Spleen (tissue), 11 donors: ENCODE data around the gene PPHLN1. TPM values are rescaled to one million over a fixed set of nuclear protein-coding genes. Genes with fewer than 3 reads are reported as not detected.

Experiments
- DNase-seq: peaks from one replicate; pipeline ENCODE4 v3.0.0-alpha.2; 2020
- H3K27ac ChIP-seq, 8 donors: fragments of 200-600 bp; sonication (generic) in 7 of 8; 1 replicate in 4 of 8; 2 replicates in 4 of 8; pipeline versions ENCODE4 v1.5.0 to v1.8.0; 2016 to 2021; ENCODE audit warnings: inconsistent platforms in 4 of 8, mild to moderate bottlenecking in 4 of 8, moderate library complexity in 1 of 8
- H3K27me3 ChIP-seq, 7 donors: fragments of 200-600 bp; sonication (generic) in 6 of 7; replicated peaks in 1 of 7; 1 replicate in 4 of 7; 2 replicates in 3 of 7; pipeline versions ENCODE4 v1.5.0 to v1.8.0; 2016 to 2021; ENCODE audit warnings: inconsistent platforms in 3 of 7, mild to moderate bottlenecking in 1 of 7
- H3K36me3 ChIP-seq, 6 donors: fragments of 200-600 bp; sonication (generic) in 5 of 6; 1 replicate in 4 of 6; 2 replicates in 2 of 6; pipeline versions ENCODE4 v1.5.0 to v1.8.0; 2016 to 2021; ENCODE audit warnings: inconsistent platforms in 2 of 6
- H3K4me1 ChIP-seq, 6 donors: fragments of 200-600 bp; sonication (generic) in 5 of 6; 1 replicate in 3 of 6; 2 replicates in 3 of 6; pipeline versions ENCODE4 v1.5.0 to v1.8.0; 2016 to 2021; ENCODE audit warnings: inconsistent platforms in 3 of 6
- H3K4me3 ChIP-seq, 8 donors: fragments of 200-600 bp; sonication (generic) in 7 of 8; 1 replicate in 4 of 8; 2 replicates in 4 of 8; pipeline versions ENCODE4 v1.5.0 to v1.8.0; 2016 to 2021; ENCODE audit warnings: inconsistent platforms in 4 of 8, mild to moderate bottlenecking in 4 of 8, moderate library complexity in 2 of 8
- H3K9me3 ChIP-seq, 8 donors: fragments of 200-600 bp; sonication (generic) in 7 of 8; 1 replicate in 4 of 8; 2 replicates in 4 of 8; pipeline versions ENCODE4 v1.5.0 to v1.8.0; 2016 to 2021; ENCODE audit warnings: inconsistent platforms in 4 of 8
- POLR2A ChIP-seq, 3 donors: fragments of 450-650 bp; IDR thresholded peaks; one replicate each; pipeline ENCODE4 v1.5.1; 2017; ENCODE audit warnings: antibody characterized with exemption in 3 of 3, mild to moderate bottlenecking in 1 of 3
- POLR2AphosphoS5 ChIP-seq, 3 donors: sonication (generic); formaldehyde crosslinking; IDR thresholded peaks; one replicate each; pipeline ENCODE4 v1.5.1; 2017; ENCODE audit warnings: antibody characterized with exemption in 3 of 3
- WGBS, 5 donors: extraction: QIAGEN DNeasy Blood & Tissue Kit in 3 of 5; methylation state at CpG; one replicate each; pipeline versions ENCODE4 v1.1.5 to v1.1.7; 2013 to 2018; 5-methylcytosine and 5-hydroxymethylcytosine counted together
- intact Hi-C: fragments of 100-400 bp; cut with DNase I; formaldehyde crosslinking; loops from one replicate; pipeline ENCODE4 v1.15.0; 2023; ENCODE audit warnings: low total_unique reads
- polyA plus RNA-seq, 3 donors: library from polyadenylated mRNA; stranded (reverse); fragments of 200-250 nt; gene quantifications; one replicate each; pipeline ENCODE4 v1.2.1, GENCODE V29; 2013
- total RNA-seq, 7 donors: library from RNA; depleted of rRNA in 3 of 7; stranded (reverse); fragments of >200 nt in 3 of 7; fragmentation: NEBNext Ultra II Directional in 4 of 7; extraction: Animal tissue kit (Norgen Biotek cat#: 25700) in 4 of 7; gene quantifications; one replicate each; pipeline versions ENCODE4 v1.1.0 to v1.2.1, GENCODE V29; 2016 to 2021
- TF ChIP-seq, protein P1 (sequence below), 11 experiments: fragments of 200-600 bp in 7 of 11; fragments of 450-650 bp in 4 of 11; sonication (generic) in 4 of 11; IDR thresholded peaks in 8 of 11; conservative IDR thresholded peaks in 3 of 11; 1 replicate in 7 of 11; 2 replicates in 4 of 11; pipeline versions ENCODE4 v1.4.0 to v1.8.0; 2016 to 2021; ENCODE audit warnings: antibody characterized with exemption in 11 of 11, inconsistent platforms in 4 of 11, mild to moderate bottlenecking in 1 of 11
- donor health status: healthy with polysubstance abuse.
- donor health status: DM: no; HTN: no; CAD: no; lungs with moderate emphysema.
- donor health status: DM: no; HTN: no; CAD: no.
- donor health status: Bipolar disorder and iron deficiency.
- donor health status: healthy.
- donor health status: DM: no; HTN: no; CAD: no.
- donor health status: DM: yes; HTN: yes; CAD: no.

The PPHLN1 gene
- total and polyA plus RNA-seq, 10 donors, result 39.6 to 103 (median 65.2) TPM

DNA sequence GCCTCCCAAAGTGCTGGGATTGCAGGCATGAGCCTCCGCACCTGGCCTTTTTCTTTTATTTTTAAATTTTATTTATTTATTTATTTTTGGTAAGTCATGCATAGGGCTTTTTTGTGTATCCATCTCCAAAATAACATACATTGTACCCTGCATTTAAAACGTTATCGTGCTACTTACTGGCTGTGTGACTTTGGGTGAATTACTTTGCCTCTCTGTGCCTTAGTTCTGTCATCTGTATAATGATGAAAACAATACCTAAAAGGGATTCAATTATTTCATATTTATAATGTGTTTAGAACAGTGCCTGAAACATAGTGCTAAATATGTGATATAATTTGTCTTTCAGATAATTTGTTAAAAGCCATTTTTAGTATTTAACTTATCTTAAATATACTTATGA lies 19.7 kb upstream of the PPHLN1 start:
- intact Hi-C loops, result no loop called here
- Histone ChIP-seq H3K9me3 (no peaks in the 10 kb centered on the region), H3K36me3 (peaks cover 0 to 8% (median under 1%) of the 10 kb centered on the region in 6 donors), H3K4me1 (no peaks in the 10 kb centered on the region), H3K27ac (no peak overlapping the region), H3K27me3 (no peaks in the 10 kb centered on the region), H3K4me3 (no peak overlapping the region)
- 95 to 98% (median 97%) methylated on average over 3 of the region's 3 CpGs for WGBS, 5 donors
- TF ChIP-seq POLR2AphosphoS5 (IDR thresholded peaks at IDR 0.05) (no peak), POLR2A (IDR thresholded peaks at IDR 0.05) (no peak)
- TF ChIP-seq, protein P1, sequence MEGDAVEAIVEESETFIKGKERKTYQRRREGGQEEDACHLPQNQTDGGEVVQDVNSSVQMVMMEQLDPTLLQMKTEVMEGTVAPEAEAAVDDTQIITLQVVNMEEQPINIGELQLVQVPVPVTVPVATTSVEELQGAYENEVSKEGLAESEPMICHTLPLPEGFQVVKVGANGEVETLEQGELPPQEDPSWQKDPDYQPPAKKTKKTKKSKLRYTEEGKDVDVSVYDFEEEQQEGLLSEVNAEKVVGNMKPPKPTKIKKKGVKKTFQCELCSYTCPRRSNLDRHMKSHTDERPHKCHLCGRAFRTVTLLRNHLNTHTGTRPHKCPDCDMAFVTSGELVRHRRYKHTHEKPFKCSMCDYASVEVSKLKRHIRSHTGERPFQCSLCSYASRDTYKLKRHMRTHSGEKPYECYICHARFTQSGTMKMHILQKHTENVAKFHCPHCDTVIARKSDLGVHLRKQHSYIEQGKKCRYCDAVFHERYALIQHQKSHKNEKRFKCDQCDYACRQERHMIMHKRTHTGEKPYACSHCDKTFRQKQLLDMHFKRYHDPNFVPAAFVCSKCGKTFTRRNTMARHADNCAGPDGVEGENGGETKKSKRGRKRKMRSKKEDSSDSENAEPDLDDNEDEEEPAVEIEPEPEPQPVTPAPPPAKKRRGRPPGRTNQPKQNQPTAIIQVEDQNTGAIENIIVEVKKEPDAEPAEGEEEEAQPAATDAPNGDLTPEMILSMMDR (IDR thresholded peaks at IDR 0.05 in 8 of 11, conservative IDR thresholded peaks at IDR 0.05 in 3 of 11), result no peak
- DNase-seq, result no peak

DNA sequence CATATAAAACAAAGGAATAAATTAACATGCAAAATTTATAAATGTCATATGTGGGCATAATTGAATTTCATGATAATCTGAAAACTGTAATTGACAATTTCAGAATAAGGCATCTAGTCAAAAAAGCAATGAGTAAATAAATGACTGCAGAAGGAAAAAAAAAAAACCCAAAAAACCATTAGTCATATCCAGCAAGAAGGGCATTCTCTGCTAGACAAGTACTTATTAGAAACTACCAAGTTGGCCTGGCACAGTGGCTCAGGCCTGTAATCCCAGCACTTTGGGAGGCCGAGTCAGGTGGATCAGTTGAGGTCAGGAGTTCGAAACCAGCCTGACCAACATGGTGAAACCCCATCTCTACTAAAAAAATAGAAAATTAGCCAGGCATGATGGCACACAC lies 17.6 kb upstream of the PPHLN1 start:
- WGBS, 5 donors, result 90 to 98% (median 97%) methylated on average over 2 of the region's 2 CpGs
- intact Hi-C loops, result no loop called here
- TF ChIP-seq POLR2AphosphoS5 (IDR thresholded peaks at IDR 0.05) (no peak), POLR2A (IDR thresholded peaks at IDR 0.05) (no peak)
- TF ChIP-seq, protein P1 (IDR thresholded peaks at IDR 0.05 in 8 of 11, conservative IDR thresholded peaks at IDR 0.05 in 3 of 11), result no peak
- no peaks in the 10 kb centered on the region for H3K9me3 ChIP-seq
- no peak overlapping the region for H3K4me3 ChIP-seq
- no peaks in the 10 kb centered on the region for H3K4me1 ChIP-seq
- H3K36me3 ChIP-seq, result peaks cover 0 to 29% (median 17%) of the 10 kb centered on the region in 6 donors
- H3K27me3 ChIP-seq, result no peaks in the 10 kb centered on the region
- DNase-seq, result no peak
- H3K27ac ChIP-seq, result no peak overlapping the region

DNA sequence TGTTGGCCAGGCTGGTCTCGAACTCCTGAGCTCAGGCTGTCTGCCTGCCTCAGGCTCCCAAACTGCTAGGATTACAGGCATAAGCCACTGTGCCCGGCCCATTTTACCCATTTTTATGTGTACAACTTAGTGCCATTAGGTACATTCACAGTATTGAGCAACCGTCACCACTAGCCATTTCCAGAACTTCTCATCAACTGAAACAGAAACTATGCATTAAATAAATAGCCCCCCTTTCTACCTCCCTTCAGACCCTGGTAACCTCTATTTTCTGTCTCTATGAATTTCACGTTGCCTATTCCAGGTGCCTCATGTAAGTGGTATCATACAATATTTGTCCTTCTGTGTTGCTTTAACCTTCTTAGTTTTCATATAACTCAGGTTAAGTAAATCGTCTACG lies 16.0 kb upstream of the PPHLN1 start:
- H3K27ac ChIP-seq, result no peak overlapping the region
- no peak for DNase-seq
- H3K4me3 ChIP-seq, result no peak overlapping the region
- intact Hi-C loops, result no loop called here
- H3K36me3 ChIP-seq, result peaks cover 0 to 44% (median 25%) of the 10 kb centered on the region in 6 donors
- no peaks in the 10 kb centered on the region for H3K9me3 ChIP-seq
- TF ChIP-seq, protein P1 (IDR thresholded peaks at IDR 0.05 in 8 of 11, conservative IDR thresholded peaks at IDR 0.05 in 3 of 11), result no peak
- TF ChIP-seq POLR2A (IDR thresholded peaks at IDR 0.05) (no peak), POLR2AphosphoS5 (IDR thresholded peaks at IDR 0.05) (no peak)
- 79 to 92% (median 90%) methylated on average over 6 of the region's 6 CpGs for WGBS, 5 donors
- H3K4me1 ChIP-seq, result no peaks in the 10 kb centered on the region
- H3K27me3 ChIP-seq, result no peaks in the 10 kb centered on the region

DNA sequence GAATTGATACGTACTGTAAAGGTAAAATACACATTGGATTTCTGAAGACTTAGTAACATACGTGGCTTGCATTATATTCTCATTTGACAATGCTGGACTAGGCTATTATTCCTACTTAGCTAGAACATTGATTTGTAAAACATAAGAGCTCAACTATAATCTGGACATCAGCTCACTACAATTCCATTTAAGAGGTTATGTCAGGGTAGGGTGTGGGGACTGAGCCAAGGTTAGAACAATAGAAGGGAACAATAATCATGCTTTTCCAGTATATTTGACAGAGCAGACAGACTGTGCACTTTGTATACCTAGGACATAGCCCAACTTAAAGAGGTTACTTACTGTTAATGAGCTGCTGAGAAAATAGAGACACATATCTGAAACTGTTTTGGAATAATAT lies 10.9 kb upstream of the PPHLN1 start:
- Histone ChIP-seq H3K4me3 (no peak overlapping the region), H3K36me3 (peaks cover 0 to 86% (median 45%) of the 10 kb centered on the region in 6 donors), H3K27me3 (no peaks in the 10 kb centered on the region), H3K27ac (no peak overlapping the region), H3K4me1 (no peaks in the 10 kb centered on the region), H3K9me3 (no peaks in the 10 kb centered on the region)
- no peak for TF ChIP-seq POLR2A (IDR thresholded peaks at IDR 0.05)
- TF ChIP-seq, protein P1 (IDR thresholded peaks at IDR 0.05 in 8 of 11, conservative IDR thresholded peaks at IDR 0.05 in 3 of 11), result no peak
- no peak for TF ChIP-seq POLR2AphosphoS5 (IDR thresholded peaks at IDR 0.05)
- intact Hi-C loops, result no loop called here
- WGBS, 5 donors, result 92 to 97% (median 95%) methylated on average over 2 of the region's 2 CpGs
- no peak for DNase-seq
